Gastrocnemius medialis (tissue), 4 donors: ENCODE measurements around the gene PSMD13.

Experiments used
- CTCF ChIP-seq, 5 experiments: fragments of 450-650 bp in 3 of 5; fragments of 200-600 bp in 2 of 5; sonication (generic) in 2 of 5; IDR thresholded peaks in 4 of 5; conservative IDR thresholded peaks in 1 of 5; 1 replicate in 4 of 5; 2 replicates in 1 of 5; pipeline ENCODE4 v1.5.1; 2016 to 2019; ENCODE audit warnings: antibody characterized with exemption in 5 of 5, mild to moderate bottlenecking in 3 of 5, moderate library complexity in 3 of 5
- POLR2A ChIP-seq, 2 donors: fragments of 450-650 bp; IDR thresholded peaks; one replicate each; pipeline ENCODE4 v1.6.1; 2017; ENCODE audit warnings: antibody characterized with exemption in 2 of 2, mild to moderate bottlenecking in 2 of 2, moderate library complexity in 2 of 2

GRCh38 chr11:210122-210802 is 26.5 kb upstream of the PSMD13 start:
- no peak for TF ChIP-seq CTCF (IDR thresholded peaks at IDR 0.05 in 4 of 5, conservative IDR thresholded peaks at IDR 0.05 in 1 of 5)
- TF ChIP-seq POLR2A (IDR thresholded peaks at IDR 0.05), result no peak
